Ascending aorta (tissue), 2 donors: ENCODE data around the gene CASZ1. TPM values are rescaled to one million over a fixed set of nuclear protein-coding genes. Genes with fewer than 3 reads are reported as not detected.

Source experiments
- DNase-seq, 2 donors: peaks; one replicate each; pipeline ENCODE4 v3.0.0-alpha.2; 2019; ENCODE audit warnings: low spot score in 2 of 2
- H3K27ac ChIP-seq, 2 donors: fragments of 200-600 bp; sonication (generic); one replicate each; pipeline ENCODE4 v1.5.1; 2016 to 2017; ENCODE audit warnings: mild to moderate bottlenecking in 1 of 2
- H3K27me3 ChIP-seq: fragments of 200-600 bp; sonication (generic); one replicate; pipeline ENCODE4 v1.5.1; 2017
- H3K36me3 ChIP-seq, 2 donors: fragments of 200-600 bp; sonication (generic); one replicate each; pipeline ENCODE4 v1.5.1; 2016
- H3K4me1 ChIP-seq, 2 donors: fragments of 200-600 bp; sonication (generic); one replicate each; pipeline ENCODE4 v1.5.1; 2016 to 2017; ENCODE audit warnings: mild to moderate bottlenecking in 1 of 2
- H3K4me3 ChIP-seq, 2 donors: fragments of 200-600 bp; sonication (generic); one replicate each; pipeline ENCODE4 v1.5.1; 2016 to 2017; ENCODE audit warnings: mild to moderate bottlenecking in 1 of 2
- H3K9me3 ChIP-seq, 2 donors: fragments of 200-600 bp; sonication (generic); one replicate each; pipeline ENCODE4 v1.5.1; 2016
- intact Hi-C: fragments of 100-400 bp; cut with DNase I; formaldehyde crosslinking; loops from one replicate; pipeline ENCODE4 v1.15.1; 2023
- total RNA-seq: library from RNA; depleted of rRNA; stranded (reverse); fragments of >200 nt; gene quantifications from one replicate; pipeline ENCODE4 v1.1.0, GENCODE V29; 2016
- TF ChIP-seq, protein P1 (sequence below), 3 experiments: fragments of 200-600 bp in 2 of 3; fragments of 450-650 bp in 1 of 3; sonication (generic) in 2 of 3; IDR thresholded peaks; one replicate each; pipeline ENCODE4 v1.5.1; 2016 to 2019; ENCODE audit warnings: antibody characterized with exemption in 3 of 3, mild to moderate bottlenecking in 1 of 3, moderate library complexity in 1 of 3

The CASZ1 gene
- total RNA-seq, 1 donor from 2014 or later = 25.8 TPM

DNA sequence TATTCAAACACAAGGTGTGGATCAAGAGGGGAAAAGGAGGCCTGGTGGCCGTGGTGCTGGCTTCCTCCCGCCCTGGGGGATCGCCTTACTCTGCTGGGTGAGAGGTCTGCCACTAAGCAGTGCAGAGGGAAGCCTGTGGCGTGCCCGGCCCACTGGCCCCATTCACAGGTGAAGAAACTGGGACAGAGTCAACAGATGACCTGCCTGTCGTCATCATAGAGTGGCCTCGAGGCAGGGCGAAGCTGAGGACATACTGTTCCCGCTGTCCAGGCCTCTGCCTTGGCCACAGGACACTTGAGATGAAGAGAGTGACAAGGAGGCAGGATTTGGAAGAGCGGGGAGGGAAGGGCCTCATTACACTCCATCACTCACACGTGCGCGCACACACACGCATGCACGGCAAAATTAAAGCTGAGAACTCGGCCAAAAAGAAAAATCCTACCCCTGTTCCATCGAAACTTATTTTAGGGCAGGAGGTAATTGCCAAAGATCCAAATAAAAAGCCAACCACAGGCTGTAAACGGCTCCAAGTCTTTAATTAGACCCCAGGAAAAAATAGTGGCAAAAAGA lies 50.5 kb downstream of the CASZ1 start:
- TF ChIP-seq, protein P1, sequence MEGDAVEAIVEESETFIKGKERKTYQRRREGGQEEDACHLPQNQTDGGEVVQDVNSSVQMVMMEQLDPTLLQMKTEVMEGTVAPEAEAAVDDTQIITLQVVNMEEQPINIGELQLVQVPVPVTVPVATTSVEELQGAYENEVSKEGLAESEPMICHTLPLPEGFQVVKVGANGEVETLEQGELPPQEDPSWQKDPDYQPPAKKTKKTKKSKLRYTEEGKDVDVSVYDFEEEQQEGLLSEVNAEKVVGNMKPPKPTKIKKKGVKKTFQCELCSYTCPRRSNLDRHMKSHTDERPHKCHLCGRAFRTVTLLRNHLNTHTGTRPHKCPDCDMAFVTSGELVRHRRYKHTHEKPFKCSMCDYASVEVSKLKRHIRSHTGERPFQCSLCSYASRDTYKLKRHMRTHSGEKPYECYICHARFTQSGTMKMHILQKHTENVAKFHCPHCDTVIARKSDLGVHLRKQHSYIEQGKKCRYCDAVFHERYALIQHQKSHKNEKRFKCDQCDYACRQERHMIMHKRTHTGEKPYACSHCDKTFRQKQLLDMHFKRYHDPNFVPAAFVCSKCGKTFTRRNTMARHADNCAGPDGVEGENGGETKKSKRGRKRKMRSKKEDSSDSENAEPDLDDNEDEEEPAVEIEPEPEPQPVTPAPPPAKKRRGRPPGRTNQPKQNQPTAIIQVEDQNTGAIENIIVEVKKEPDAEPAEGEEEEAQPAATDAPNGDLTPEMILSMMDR (IDR thresholded peaks at IDR 0.05) = no peak
- H3K9me3 ChIP-seq = no peaks in the 10 kb centered on the region
- intact Hi-C loops = no loop called here
- H3K4me3 ChIP-seq = no peak overlapping the region
- no peak overlapping the region for H3K27ac ChIP-seq
- DNase-seq = no peak
- H3K27me3 ChIP-seq = no peaks in the 10 kb centered on the region
- H3K36me3 ChIP-seq = no peaks in the 10 kb centered on the region
- no peaks in the 10 kb centered on the region for H3K4me1 ChIP-seq

DNA sequence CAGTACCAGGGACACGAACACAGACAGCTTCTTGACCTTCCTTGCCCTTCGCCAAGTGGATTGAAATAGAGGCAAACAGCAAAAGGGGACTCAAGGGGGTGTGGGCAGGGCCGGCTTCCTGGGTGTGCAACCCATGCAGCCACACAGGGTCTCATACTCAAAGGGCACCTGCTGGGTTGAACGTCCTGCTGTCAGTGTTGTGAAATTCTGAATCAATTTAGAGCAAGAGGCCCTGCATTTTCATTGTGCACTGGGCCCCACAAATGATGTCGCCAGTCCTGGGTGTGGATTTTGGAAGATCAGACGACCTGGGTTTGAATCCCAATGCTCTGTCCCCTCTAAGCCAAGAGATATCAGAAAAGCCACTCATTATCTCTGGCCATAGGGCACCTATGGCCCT lies 51.1 kb downstream of the CASZ1 start:
- Histone ChIP-seq H3K9me3 (no peaks in the 10 kb centered on the region), H3K27me3 (no peaks in the 10 kb centered on the region), H3K4me1 (no peaks in the 10 kb centered on the region), H3K4me3 (no peak overlapping the region), H3K36me3 (no peaks in the 10 kb centered on the region), H3K27ac (no peak overlapping the region)
- intact Hi-C loops = no loop called here
- TF ChIP-seq, protein P1 (IDR thresholded peaks at IDR 0.05) = no peak
- no peak for DNase-seq

DNA sequence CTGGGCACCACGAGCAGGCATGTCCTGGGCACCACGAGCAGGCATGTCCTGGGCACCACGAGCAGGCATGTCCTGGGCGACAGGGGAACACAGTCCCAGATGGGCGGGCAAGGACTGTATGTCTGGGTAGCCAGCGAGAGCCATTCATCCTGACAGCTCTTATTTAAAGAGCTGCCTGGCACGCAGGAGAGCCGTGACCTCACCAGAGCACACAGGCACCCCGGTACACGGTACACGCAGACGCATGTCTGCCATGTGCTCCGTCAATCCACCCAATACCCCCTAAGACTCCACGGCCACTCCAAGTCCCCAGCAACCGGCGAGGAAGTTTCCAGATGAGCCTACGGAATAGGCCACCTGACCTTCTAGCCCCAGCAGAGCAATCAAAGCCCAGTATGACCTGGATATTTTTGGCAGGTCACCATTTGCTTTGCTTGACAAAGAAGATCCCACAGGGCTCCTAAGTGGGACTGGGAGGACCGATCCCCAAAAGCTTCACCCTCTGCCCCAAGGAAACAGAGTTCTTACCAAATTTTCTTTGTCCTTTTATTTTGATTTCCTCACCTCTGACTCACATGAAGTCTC lies 51.7 kb downstream of the CASZ1 start:
- H3K9me3 ChIP-seq = no peaks in the 10 kb centered on the region

DNA sequence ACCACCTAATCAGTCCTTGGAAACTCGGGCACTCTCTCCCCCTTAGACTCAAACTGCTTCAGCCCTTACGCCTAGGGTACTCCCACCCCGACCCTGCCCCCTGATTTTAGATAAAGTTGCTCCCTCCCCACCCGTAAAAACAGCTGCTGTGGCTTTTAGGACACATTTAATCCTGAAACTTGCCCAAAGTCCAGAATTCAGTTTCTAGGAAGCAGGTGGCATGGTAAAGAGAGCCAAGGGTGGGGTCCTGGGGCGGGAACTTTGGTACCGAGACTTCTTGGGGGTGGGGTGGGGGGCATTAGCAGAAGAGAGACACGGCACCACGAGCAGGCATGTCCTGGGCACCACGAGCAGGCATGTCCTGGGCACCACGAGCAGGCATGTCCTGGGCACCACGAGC lies 52.4 kb downstream of the CASZ1 start:
- Histone ChIP-seq H3K36me3 (no peaks in the 10 kb centered on the region), H3K27me3 (no peaks in the 10 kb centered on the region), H3K4me3 (no peak overlapping the region), H3K27ac (no peak overlapping the region), H3K4me1 (no peaks in the 10 kb centered on the region), H3K9me3 (no peaks in the 10 kb centered on the region)
- intact Hi-C loops = no loop called here
- TF ChIP-seq, protein P1 (IDR thresholded peaks at IDR 0.05) = no peak
- no peak for DNase-seq

More for the DNA sequence above, 51.7 kb downstream of the CASZ1 start:
- intact Hi-C loops = no loop called here
- Histone ChIP-seq H3K27ac (no peak overlapping the region), H3K4me1 (no peaks in the 10 kb centered on the region), H3K36me3 (no peaks in the 10 kb centered on the region), H3K27me3 (no peaks in the 10 kb centered on the region), H3K4me3 (no peak overlapping the region)
- no peak for DNase-seq
- TF ChIP-seq, protein P1 (IDR thresholded peaks at IDR 0.05) = no peak

DNA sequence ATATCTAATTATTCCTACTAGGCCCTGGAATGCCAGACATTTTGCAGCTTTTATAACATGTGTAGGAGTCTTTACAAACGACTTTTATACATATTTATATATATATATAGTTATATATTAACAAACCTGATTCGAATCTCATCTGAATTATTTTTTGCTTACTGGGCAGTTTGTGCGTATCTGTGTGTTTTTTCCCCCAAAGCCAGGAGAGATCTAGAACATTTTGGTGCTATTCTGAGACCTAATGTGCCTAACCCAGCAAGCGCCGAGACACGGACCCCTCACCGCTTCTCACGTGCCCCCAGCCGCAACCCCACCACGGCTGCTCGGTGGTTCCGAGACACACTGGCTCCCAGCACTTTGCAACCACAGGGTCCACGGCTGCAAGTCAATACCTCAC lies 54.8 kb downstream of the CASZ1 start:
- H3K27me3 ChIP-seq = no peaks in the 10 kb centered on the region
- H3K4me3 ChIP-seq = no peak overlapping the region
- no peaks in the 10 kb centered on the region for H3K36me3 ChIP-seq
- no peak for DNase-seq
- intact Hi-C loops = no loop called here
- no peaks in the 10 kb centered on the region for H3K4me1 ChIP-seq
- no peak overlapping the region for H3K27ac ChIP-seq
- TF ChIP-seq, protein P1 (IDR thresholded peaks at IDR 0.05) = no peak
- no peaks in the 10 kb centered on the region for H3K9me3 ChIP-seq
